DMS153 treated with DMSO at 0.1 percent for 48 hours (cell line): ENCODE measurements around the gene RAPH1.
"Not testable (repeated sequence)": the region's sequence is repeated elsewhere in the genome, so short reads cannot be mapped to it uniquely, and the experiment has no call there.

ENCODE experiments used
- DNase-seq: peaks from one replicate; lab custom pipeline; 2025; ENCODE audit not compliant: unreplicated experiment; lab: John Stamatoyannopoulos, UW

RAPH1 gene

DNA sequence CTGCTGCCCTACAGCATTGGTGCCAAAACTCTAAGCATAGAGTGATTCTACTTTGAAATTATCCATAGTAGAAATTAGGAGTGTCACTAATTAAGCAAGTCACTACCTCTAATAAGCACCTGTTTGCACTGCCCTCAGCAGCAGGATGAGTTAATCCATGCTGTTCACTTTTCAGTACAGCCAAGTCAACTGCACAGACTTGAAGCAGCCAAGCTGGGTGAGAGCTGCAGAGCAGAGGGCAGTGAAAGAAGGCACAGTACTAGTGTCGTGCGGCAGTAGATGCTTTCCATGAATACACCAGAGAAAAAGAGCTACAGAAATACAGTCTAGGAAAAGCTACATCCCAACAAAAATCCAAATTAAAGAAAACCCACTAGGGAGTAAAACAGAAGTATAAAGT is 98.6 kb downstream of the RAPH1 start:
- no peak for DNase-seq

DNA sequence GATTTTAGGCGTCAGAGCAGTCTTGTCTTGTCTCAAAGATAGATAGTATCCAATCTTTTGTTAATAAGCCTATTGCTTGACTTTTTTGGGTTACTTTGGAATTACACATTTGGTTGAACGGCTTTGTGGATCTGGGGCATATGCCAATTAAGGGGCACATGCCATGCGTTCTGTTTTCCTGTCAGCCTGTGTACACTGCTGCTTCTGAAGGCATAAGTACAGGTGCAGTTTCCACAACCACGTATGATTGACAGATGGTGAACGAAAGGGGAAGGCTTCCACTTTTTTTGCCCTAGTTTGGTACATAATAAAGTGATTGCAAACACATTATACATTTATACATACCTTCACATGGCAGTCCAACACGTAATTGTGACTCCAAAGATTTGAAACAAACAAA is 102.3 kb downstream of the RAPH1 start:
- DNase-seq: no peak

DNA sequence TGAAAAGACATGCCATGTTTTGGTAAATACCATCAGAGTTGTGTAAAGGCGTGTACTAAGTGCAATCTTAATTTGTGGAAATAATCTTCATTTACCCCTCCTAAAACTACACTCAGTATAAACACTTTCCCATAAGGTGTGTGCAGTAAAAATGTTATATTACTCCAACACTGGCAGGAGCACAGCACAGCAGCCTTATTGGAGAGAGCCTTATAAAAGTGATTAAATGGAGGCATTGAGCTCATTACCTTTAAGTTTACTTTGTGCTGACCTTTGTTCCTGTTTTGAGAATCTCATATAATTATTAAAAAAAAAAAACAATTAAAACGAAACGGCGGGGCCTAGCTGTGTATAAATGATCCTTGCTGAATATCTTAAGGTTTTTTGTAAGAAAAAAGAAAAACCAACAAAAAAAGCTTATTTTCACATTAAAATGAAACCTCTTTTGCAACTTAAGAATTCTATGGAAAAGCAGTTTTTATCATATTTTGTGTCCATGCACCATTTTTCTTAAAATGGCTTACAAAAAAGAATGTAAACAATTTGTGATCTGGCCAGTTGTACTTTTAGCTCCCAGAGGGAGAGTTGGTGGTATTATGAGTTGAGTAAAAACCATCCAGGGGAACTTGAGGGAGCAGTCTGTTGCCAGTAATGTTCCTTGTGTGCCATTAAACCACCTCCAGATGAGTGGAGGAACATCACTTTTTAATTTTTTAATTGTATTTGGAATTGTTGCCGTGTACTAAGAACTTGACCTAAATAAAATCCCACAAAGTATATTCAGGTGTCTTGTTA is 103.5 kb downstream of the RAPH1 start:
- DNase-seq: no peak

DNA sequence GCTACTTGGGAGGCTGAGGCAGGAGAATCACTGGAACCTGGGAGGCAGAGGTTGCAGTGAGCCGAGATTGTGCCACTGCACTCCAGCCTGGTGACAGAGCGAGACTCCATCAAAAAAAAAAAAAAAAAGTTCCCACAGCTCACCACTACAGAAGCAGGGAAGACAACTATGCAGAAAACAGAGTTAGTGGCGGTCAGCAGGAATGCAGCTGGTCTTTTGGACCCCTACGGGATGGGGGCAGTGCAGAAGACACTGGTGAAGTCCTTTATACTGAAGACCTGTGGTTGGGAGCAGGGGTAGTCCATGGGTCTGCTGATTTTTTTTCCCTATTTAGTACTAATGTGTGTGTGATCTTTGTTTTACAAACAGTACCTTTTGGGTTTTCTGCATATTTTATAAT is 105.5 kb downstream of the RAPH1 start:
- DNase-seq: not testable (repeated sequence)

DNA sequence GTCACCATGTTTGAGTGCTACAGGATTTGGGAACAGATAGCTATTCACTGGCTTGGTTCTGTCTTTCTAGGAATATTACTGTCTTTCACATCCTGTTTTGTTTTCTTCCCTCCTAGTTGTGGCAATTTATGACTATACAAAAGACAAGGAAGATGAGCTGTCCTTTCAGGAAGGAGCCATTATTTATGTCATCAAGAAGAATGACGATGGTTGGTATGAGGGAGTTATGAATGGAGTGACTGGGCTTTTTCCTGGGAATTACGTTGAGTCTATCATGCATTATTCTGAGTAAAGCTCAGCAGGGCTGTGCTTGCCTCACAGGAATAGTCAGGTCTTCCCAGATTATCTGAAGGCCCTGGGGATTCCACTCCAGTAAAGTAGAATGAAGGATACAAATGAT is 108.0 kb downstream of the RAPH1 start:
- DNase-seq: no peak

DNA sequence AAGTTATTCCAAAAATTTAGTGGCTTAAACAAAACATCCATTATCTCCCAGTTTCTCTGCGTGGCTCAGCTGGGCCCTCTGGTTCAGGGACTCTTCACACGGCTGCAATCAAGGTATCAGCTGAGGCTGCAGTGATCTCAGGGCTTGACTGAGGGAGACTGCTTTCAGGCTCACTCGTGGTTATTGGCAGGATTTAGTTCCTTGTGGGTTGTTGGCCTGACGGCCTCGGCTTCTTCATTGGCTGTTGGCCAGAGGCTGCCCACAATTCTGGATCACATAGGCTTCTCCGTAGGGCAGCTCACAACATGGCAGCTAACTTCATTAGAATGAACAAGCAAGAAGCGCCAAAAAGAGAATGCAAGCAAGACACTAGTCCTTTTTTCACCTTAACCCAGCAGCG is 116.8 kb downstream of the RAPH1 start:
- no peak for DNase-seq

DNA sequence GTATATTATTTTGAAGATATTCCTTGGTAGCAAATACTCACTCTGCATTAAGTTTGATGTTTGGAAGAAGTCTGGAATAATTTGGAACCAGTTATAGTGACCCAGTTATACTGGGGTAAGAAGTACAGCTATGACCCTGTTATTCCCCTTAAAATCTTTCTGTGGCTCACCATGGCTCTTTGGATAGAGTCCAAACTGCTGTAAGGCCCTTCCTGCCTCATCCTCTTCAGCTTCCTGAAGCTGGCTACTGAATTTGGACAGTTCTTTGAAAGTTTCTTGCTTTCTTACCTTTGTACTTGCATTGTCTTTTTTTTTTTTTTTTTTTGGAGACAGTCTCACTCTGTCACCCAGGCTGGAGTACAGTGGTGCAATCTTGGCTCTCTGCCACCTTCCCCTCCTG is 121.3 kb downstream of the RAPH1 start:
- no peak for DNase-seq

DNA sequence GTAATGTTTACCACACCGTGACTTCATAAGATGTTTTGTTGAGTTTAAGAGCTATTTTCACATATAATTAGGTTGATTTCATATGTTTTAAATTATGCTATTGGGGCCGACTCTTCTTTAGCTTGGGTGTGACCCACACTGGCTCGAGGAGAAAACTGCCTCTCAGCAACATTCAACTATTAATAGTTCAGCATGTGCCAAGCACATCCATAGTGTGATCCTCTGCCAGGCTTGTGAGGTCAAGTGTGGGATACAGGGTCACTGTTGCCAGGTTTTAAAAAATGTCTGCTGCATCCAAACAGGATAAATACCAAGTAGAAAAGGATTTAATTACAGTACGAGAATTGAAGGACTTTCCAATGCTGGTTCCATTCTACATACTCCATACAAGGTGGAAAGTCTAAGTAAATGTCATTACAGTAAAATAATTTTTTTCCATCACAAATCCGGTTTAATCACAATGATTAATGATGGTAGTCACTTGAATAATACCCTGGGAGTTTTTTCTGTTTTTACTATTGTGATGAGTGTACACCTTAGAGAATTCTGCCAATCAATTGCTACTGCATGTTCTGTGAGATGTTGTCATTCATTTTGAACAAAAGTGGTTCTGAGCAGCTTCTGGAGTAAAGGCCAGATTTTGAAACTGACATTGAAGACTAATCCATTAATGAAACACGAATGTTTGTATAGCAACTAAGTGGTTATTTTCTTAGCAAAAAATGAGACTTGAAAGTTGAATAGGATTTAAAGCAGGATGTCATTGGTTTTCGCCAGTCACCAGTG is 122.4 kb downstream of the RAPH1 start:
- no peak for DNase-seq

DNA sequence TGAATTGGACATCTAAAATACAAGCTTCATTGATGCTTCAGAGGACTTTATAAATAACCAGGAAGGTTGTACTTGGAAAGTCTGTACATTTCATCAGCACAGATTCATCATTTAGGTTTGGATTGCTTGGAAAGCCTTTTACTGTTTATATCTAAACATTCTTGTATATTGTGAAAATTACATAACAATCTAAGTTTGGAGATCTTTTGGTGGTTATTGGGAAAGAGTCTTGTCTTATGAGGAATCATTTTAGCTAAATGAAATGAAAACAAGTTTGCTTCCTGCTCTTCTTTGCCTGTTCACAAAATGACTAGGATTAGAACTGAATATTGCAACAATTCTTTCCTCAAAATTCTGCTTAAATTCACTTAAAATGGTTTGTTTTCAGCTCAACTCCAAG is 127.6 kb downstream of the RAPH1 start:
- no peak for DNase-seq

DNA sequence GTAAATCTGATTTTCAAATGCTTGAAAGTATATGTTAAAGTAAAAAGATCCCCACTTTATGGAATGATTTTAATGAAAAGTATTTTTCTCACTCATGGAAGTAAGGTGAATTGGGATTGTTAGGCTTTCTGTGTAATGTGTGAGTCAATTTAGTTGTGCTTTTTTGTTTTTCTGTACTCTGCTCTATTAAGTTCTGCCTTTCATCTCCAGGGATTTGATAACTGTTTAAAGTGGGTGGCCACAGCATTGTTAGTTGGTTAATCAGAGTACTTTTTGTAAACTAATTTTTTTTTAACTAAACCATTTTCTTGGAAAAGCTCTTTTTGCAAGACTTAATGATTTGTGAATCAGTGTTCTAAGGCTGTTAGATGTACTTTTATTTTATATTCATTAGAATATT is 130.1 kb downstream of the RAPH1 start:
- DNase-seq: no peak

DNA sequence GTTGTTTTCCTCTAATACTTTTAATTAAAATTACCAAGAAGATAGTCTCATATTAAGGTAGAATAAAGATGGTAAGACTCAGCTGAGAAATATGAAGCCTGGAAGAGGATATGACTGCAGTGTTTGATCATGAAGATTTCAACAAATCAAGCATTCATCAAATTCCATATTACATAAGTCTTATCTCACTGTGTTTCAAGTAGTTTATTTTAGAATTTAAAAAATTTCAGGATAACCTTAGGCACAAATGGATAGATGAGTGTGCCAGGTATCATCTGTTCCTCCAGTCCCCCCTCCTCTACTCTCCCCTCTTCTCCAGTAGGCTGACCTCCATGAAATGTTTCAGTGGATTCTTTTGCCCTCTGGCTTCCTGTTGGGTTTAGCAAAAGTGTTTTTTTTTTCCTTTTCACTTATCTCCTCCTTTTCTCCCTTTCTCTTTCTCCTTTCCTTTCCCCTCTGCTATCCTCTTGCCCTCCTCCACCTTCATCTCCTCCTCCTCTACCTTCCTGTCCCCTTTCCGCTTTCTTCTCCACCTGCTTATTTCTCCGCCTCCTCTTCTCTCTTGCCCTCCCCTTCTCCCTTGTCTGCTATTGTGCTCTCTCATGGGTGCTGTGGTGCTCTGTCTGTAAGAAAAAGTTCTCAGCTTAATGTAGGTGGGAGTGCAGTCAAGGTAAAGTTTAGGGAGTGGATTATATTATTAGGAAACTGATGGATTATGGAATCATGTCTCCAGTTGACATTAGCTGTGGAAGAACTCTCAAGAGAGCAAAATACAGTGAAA is 134.1 kb downstream of the RAPH1 start:
- DNase-seq: no peak

DNA sequence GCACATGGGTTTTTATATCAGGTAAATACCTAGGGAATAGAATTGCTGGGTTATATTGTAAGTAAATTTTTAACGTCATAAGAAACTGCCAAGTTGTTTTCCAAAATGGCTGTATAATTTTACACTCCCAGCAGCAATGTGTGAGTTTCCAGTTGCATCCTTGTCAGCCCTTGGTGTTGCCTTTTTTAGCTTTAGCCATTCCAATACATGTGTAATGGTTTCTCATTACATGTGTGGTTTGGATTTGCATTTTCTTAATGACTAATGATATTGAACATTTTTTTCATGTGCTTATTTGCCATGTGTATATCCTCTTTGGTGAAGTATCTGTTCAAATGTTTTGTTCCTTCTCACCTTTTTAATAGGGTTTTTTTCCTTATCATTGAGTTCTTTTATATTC is 136.1 kb downstream of the RAPH1 start:
- no peak for DNase-seq

DNA sequence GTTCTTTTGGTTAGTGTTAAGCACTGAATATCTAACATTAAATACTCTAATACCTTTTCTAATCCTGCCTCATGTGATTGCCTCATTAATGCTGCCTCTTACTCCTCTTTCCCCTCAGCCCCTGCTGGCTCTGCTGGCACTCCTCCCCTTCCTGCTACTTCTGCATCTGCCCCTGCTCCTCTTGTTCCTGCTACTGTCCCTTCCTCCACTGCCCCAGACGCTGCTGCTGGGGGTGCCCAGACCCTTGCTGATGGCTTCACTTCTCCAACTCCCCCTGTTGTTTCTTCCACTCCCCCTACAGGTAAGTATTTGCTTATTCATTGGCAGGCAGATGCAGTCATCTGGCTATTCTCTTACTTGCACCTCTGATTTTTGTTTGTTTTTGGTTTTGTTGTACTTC is 138.4 kb downstream of the RAPH1 start:
- DNase-seq: no peak

DNA sequence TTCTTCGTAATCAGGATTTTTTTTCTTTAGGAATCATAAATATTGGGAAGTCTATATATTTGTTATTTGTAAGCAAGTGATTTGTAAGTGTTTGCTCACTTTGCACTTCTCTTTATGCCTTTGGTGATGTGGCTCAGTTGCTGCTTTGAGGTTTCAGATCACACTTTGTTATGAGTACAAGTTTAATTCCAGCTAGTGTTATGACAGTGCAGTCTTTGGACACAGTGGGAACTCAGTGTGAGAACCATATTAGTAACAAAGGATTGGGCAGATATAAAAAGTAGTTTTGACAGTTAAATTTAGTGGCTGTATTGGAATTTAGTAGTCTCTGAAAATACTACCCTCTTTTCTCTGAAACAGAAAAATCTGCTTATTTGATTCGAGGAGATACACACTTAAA is 139.2 kb downstream of the RAPH1 start:
- DNase-seq: no peak

DNA sequence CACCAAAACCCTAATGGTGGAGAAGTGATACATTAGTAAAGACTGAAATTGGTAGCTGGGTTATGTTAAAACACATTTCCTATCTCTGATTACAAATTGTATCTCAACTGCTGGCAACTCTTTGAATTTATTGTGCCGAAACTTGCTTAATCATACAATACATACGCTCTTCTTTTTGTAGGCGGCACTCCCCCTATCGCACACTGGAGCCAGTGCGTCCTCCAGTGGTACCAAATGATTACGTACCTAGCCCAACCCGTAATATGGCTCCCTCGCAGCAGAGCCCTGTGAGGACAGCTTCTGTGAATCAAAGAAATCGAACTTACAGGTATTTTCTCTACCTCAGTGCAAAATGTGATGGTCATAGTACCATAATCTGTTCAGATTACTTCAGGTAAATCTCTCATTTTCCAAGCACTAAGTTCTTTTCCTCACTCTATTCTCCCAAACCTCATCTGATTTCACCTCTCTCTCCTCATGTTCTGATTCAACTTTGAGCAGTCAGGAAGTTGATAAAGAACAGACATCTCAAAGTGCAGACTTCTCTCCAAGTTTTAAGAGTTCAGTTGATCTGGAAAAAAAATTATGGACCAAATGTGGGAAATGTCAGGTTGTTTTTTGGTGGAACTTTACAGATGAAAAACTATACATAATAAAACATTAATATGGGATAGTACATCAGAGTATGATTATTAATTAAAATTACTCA is 140.4 kb downstream of the RAPH1 start:
- DNase-seq: no peak

DNA sequence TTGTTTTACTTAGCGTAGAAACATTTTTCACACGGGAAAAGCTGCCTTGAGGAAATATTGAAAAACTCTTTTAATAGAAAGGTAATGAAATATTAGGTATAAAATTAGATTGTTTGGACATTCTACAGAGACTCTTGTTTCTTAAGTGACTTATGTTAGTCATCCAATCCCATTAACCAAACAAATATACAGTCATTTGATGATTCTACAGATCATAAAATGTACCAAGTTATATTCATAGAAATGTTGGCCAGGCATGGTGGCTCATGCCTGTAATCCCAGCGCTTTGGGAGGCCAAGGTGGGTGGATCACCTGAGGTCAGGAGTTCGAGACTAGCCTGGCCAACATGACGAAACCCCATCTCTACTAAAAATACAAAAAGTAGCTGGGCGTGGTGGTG is 146.9 kb downstream of the RAPH1 start:
- DNase-seq: not testable (repeated sequence)

DNA sequence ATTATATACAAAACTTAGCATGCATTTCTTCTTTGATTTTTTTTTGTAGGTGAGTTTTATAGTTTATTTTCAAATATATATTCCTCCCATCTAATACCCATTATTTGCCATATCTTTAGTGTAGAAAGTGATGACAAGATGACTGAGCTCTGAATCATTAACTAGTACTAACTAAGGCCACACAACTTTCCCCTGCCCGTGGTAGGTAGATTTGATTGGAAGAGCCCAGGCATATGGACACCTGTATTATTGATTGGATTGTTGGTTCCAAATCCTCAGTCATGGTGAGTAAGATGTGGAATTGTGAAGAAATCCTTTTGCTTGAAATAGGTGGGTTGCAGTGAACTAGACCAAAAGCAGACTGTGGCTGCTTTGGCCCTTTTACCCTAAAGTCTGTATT is 152.1 kb downstream of the RAPH1 start:
- no peak for DNase-seq

DNA sequence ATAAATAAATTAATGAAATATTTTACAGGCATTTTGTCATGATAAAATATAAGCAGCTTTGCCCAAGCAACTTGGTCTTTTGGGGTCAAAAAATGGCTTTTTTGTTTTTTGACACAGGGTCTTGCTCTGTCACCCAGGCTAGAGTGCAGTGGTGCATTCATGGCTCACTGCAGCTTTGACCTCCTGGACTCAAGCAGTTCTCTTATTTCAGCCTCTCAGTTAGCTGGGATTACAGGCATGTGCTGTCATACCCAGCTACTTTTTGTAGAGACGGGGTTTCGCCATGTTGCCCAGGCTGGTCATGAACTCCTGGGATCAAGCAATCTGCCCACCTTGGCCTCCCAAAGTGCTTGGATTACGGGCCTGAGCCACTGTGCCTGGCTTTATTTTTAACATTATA is 155.9 kb downstream of the RAPH1 start:
- DNase-seq: no peak

DNA sequence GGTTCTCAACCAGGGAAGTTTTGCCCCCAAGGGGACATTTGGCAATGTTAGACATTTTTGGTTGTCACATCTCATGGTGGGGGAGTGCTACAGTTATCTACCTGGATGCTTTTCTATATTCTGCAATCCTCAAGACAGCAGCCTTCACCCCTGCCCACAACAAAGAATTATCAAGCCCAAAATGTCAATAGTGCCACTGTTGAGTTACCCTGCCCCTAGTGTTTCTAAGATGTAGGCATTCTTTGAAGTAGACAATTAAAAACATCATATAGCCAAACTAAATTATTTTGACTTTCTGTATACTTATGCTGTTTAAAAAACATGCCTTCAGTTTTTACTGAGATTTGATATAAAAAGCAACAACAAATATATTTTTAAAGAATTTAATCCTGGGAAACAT is 158.9 kb downstream of the RAPH1 start:
- DNase-seq: no peak

DNA sequence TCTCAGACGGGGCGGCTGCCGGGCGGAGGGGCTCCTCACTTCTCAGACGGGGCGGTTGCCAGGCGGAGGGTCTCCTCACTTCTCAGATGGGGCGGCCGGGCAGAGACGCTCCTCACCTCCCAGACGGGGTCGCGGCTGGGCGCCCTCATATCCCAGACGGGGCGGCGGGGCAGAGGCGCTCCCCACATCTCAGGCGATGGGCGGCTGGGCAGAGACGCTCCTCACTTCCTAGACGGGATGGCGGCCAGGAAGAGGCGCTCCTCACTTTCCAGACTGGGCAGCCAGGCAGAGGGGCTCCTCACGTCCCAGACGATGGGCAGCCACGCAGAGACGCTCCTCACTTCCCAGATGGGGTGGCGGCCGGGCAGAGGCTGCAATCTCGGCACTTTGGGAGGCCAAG is 162.4 kb downstream of the RAPH1 start:
- DNase-seq: not testable (repeated sequence)
